ENCODE results near the gene NLGN1.

DNA sequence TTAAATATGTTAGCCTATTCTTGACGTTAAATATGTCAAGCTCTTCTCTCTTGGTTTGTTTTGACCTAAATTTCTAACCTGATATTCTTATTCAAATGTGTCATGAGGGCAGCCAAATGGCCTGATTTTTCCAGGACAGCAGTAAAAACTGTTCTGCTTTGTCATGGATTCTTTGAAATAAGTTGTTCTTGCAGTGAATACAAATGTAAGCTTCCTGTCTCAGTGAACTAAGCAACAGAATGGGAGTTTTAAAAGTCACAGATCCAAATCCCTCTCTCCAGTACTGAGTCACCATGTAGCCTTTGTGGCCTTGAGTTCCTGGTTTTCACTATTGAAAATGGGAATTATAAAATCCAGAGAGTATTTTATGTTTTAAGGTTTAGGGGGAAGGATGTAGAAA lies 301.8 kb downstream of the NLGN1 start:
- TF ChIP-seq POLR2A (IDR thresholded peaks at IDR 0.05; ENCODE audit: low read depth, low read length): no peak
- no peak for TF ChIP-seq TAF1 (IDR thresholded peaks at IDR 0.05; ENCODE audit: borderline replicate concordance, low read depth, low read length)

Measured in GM12892 (cell line).